GM21360 (cell line): ENCODE data around the gene CFAP410.
"Not testable (repeated sequence)": the region's sequence is repeated elsewhere in the genome, so short reads cannot be mapped to it uniquely, and the experiment has no call there.

Experiments
- ATAC-seq: cut with Tn5 transposase; IDR thresholded peaks from one replicate; pipeline ENCODE4 v1.9.1; 2021; ENCODE audit warnings: mild to moderate bottlenecking, moderate library complexity; ENCODE audit not compliant: unreplicated experiment

CFAP410 gene

DNA sequence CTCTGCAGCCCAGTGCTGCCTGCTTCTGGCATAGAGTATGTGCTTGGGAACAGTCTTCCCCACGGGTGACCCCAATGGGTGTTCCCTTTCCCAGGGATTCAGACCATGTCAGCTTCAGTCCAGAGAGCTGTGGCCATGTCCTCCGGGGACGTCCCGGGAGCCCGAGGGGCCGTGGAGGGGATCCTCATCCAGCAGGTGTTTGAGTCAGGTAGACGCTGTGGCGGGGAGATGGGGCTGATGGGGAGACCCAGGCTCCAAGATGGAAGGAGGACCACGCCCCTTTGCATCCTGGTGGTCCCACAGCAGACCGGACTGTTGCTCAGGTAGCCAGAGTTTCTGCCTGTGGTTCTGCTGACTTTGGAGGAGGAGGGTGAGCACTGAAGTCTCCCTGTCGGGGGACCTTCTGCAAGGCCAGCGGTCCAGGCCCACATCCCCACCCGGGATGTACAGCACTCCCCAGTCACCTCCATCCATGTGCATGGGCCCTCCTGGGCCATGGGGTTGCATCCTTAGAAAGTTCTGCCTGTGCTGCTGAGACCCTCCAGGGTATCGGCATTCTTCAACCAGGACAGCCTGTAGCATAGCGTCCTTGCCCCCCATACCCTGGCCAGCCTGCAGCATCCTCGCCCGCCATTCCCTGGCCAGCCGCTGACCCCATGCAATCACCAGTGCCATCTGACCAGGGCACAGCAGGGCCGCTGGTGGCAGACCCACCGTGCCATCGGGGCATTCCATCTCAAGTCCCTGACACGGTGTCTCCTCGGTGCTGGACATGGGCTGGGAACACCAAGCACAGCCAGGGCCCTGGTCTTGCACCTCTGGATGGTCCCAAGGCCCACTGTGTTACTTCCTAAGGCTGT is 50.7 kb downstream of the CFAP410 start:
- no peak for ATAC-seq

GRCh38 chr21:44286716-44287632 is 52.2 kb downstream of the CFAP410 start:
- no peak for ATAC-seq

DNA sequence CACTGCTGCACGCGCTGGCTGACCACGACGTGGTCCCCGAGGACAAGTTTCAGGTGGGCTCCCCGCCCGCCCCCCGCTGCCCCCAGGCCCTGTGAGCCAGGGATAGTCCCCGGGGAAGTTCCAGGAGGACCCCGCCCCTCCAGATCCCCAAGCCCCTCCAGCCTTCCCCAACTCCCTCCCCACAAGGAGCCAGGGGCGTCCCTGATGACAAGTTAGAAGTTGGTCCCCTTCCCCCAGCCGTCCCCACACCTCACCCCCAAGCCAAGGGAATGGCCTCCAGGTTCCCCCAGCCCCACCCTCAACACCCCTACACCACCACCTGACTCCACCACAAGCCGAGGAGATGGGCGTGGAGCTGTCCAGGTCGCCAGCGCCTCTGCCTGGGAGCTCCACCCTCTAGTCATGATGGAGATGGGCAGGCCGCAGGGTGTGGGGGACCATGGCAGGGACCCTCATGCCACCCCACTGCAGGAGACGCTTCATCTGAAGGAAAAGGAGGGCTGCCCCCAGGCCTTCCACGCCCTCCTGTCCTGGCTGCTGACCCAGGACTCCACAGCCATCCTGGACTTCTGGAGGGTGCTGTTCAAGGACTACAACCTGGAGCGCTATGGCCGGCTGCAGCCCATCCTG is 53.0 kb downstream of the CFAP410 start:
- no peak for ATAC-seq

DNA sequence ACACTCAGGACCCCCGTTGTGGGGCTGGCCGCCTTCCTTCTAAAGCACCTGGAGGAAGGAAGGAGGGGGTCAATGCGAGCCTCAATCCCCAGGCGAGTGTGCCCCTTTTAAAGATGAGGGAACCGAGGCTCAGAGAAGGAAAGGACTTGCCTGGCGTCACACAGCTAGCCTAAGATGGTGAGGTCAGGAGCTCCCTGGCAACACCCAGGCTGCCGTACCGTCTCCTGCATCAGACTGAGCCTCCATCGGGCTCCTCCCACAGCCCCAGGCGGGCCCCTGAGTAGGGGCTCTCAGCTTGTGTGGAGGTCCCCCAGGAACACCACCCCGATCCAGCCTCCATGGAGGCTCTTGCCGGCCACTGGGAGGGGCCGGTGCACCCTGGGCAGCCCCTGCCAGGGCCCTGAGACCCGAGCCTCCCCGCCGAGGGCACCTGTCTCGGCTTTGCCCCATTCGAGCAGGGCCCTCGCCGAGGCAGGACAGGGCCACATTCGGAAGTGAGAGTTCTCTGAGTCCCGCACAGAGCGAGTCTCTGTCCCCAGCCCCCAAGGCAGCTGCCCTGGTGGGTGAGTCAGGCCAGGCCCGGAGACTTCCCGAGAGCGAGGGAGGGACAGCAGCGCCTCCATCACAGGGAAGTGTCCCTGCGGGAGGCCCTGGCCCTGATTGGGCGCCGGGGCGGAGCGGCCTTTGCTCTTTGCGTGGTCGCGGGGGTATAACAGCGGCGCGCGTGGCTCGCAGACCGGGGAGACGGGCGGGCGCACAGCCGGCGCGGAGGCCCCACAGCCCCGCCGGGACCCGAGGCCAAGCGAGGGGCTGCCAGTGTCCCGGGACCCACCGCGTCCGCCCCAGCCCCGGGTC is 53.8 kb downstream of the CFAP410 start, which contains the start of gene AIRE:
Gene AIRE, plus strand, starts transcription at position 739 of the 855 bp plus-strand sequence. CDS start 131 bp downstream, outside the sequence.
- no peak for ATAC-seq

GRCh38 chr21:44283948-44284347 is 55.2 kb downstream of the CFAP410 start:
- no peak for ATAC-seq

DNA sequence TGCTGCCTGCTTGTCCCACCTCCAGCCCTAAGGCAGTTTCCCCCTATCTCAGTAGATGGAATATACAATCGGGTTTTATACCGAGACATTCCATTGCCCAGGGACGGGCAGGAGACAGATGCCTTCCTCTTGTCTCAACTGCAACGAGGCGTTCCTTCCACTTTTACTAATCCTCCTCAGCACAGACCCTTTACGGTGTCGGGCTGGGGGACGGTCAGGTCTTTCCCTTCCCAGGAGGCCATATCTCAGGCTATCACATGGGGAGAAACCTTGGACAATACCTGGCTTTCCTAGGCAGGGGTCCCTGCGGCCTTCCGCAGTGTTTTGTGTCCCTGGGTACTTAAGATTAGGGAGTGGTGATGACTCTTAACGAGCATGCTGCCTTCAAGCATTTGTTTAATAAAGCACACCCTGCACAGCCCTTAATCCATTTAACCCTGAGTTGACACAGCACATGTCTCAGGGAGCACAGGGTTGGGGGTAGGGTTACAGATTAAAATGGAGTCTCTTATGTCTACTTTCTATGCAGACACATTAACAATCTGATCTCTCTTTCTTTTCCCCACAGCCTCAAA is 55.9 kb downstream of the CFAP410 start:
- ATAC-seq, result not testable (repeated sequence)

DNA sequence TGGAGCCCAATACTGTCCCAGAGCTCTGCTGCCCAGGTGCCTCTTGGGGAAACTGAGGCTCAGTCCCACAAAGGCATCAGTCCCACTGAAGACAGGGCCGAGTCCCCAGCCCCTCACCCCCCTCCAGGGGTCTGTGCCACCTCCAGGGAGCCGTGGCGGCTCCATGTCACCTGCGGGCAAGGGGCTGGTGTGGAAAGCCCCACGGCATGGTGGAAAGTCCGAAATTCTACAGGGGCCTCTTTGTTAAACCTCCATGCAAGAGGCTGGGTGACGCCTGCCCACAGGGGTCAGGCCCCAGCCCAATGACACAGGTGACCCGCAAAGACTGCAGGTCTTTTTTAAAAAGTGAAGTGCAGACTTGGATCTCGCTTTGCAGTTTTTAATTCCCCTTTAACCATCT is 56.8 kb downstream of the CFAP410 start:
- ATAC-seq, result no peak

DNA sequence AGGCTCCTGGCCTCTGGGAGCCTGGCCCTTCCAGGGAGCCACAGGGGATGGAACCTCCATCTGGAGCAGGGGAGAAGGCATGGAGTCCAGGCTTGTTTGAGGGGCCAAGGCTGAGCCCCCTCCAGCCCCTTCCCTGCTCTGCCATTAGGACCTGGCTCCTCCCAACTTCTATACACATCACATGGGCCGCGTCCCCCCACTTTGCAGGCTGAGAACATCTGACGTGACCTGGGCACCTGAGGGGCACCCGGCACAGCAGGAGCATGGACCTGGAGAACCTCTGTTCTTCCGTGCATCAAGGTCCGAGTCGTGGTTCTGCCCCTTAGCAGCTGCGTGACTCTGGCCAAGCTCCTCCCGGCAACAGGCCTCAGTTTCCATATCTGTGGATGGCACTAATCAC is 57.4 kb downstream of the CFAP410 start:
- no peak for ATAC-seq

GRCh38 chr21:44279354-44280260 is 59.6 kb downstream of the CFAP410 start:
- no peak for ATAC-seq
